Right cardiac atrium (tissue), 5 donors: Measurements from ENCODE around the gene SERPINF2. TPM values are rescaled to one million over a fixed set of nuclear protein-coding genes. Genes with fewer than 3 reads are reported as not detected.

ENCODE experiments used
- polyA plus RNA-seq: library from polyadenylated mRNA; stranded (reverse); fragments of 200-250 nt; gene quantifications from one replicate; pipeline ENCODE4 v1.2.3, GENCODE V29; 2013
- total RNA-seq, 4 donors: library from RNA; stranded (reverse); fragmentation: NEBNext Ultra II Directional; extraction: Animal tissue kit (Norgen Biotek cat#: 25700); gene quantifications; one replicate each; pipeline ENCODE4 v1.2.1, GENCODE V29; 2021
- donor health status: healthy with polysubstance abuse.
- donor health status: DM: no; HTN: yes; CAD: no.
- donor health status: DM: no; HTN: no; CAD: no.
- donor health status: DM: no; HTN: yes; CAD: no; lungs with severe emphysema.
- donor health status: DM: yes; HTN: yes; CAD: no.

SERPINF2 gene
- total and polyA plus RNA-seq, 5 donors: 0.45 to 2.1 (median 1.1) TPM

Other genes with a start within 250 kb of the SERPINF2 start
- gene INPP5K, start 226.3 kb upstream of the SERPINF2 start, total RNA-seq: 10 to 100 TPM; 28.7 to 34.7 (median 32.4) TPM
- 21.4 TPM for gene INPP5K, start 226.3 kb upstream of the SERPINF2 start, polyA plus RNA-seq
- gene PITPNA, start 180.1 kb upstream of the SERPINF2 start, total RNA-seq: 10 to 100 TPM; 46.5 to 63.5 (median 53.6) TPM
- gene PITPNA, start 180.1 kb upstream of the SERPINF2 start, polyA plus RNA-seq: 19.6 TPM
- gene SLC43A2, start 114.0 kb upstream of the SERPINF2 start, total RNA-seq: 1 to 10 TPM; 4.2 to 6.7 (median 5.6) TPM
- gene SLC43A2, start 114.0 kb upstream of the SERPINF2 start, polyA plus RNA-seq: 3.4 TPM
- 10 to 100 TPM in 3 of 4 donors, 1 to 10 TPM in 1; 9.9 to 15.6 (median 13.9) TPM for gene SCARF1, start 97.1 kb upstream of the SERPINF2 start, total RNA-seq
- 7.7 TPM for gene SCARF1, start 97.1 kb upstream of the SERPINF2 start, polyA plus RNA-seq
- 10 to 100 TPM; 31.0 to 54.4 (median 48.1) TPM for gene RILP, start 93.0 kb upstream of the SERPINF2 start, total RNA-seq
- 75.1 TPM for gene RILP, start 93.0 kb upstream of the SERPINF2 start, polyA plus RNA-seq
- gene PRPF8, start 58.0 kb upstream of the SERPINF2 start, total RNA-seq: 100 to 1,000 TPM; 134 to 187 (median 152) TPM
- gene PRPF8, start 58.0 kb upstream of the SERPINF2 start, polyA plus RNA-seq: 72.1 TPM
- 1 to 10 TPM; 1.9 to 6.1 (median 2.3) TPM for gene TLCD2, start 32.5 kb upstream of the SERPINF2 start, total RNA-seq
- gene TLCD2, start 32.5 kb upstream of the SERPINF2 start, polyA plus RNA-seq: 1.5 TPM
- 10 to 100 TPM in 3 of 4 donors, 1 to 10 TPM in 1; 9.2 to 11.2 (median 11.0) TPM for gene WDR81, start 18.2 kb upstream of the SERPINF2 start, total RNA-seq
- 10.2 TPM for gene WDR81, start 18.2 kb upstream of the SERPINF2 start, polyA plus RNA-seq
- 100 to 1,000 TPM; 160 to 288 (median 264) TPM for gene SERPINF1, start 19.2 kb downstream of the SERPINF2 start, total RNA-seq
- gene SERPINF1, start 19.2 kb downstream of the SERPINF2 start, polyA plus RNA-seq: 215 TPM
- gene SMYD4, start 87.0 kb downstream of the SERPINF2 start, total RNA-seq: 10 to 100 TPM; 10.3 to 14.6 (median 11.4) TPM
- gene SMYD4, start 87.0 kb downstream of the SERPINF2 start, polyA plus RNA-seq: 6.5 TPM
- gene RPA1, start 87.1 kb downstream of the SERPINF2 start, total RNA-seq: 100 to 1,000 TPM in 1 of 4 donors, 10 to 100 TPM in 3; 68.1 to 103 (median 81.6) TPM
- gene RPA1, start 87.1 kb downstream of the SERPINF2 start, polyA plus RNA-seq: 28.0 TPM